CD14-positive monocyte (primary cell): ENCODE measurements around the gene TOM1L2. TPM values are rescaled to one million over a fixed set of nuclear protein-coding genes. Genes with fewer than 3 reads are reported as not detected.

ENCODE experiments used
- DNase-seq, 3 donors: peaks; one replicate each; pipeline ENCODE4 v3.0.0-alpha.2; 2011 to 2022
- H2AFZ ChIP-seq: 2 replicates; pipeline ENCODE4 v1.6.0; 2012; ENCODE audit warnings: mild to moderate bottlenecking, low read depth, low read length, inconsistent platforms; ENCODE audit not compliant: insufficient read depth, poor library complexity, severe bottlenecking
- H3K27ac ChIP-seq, 2 donors: 1 replicate in 1 of 2; 2 replicates in 1 of 2; pipeline ENCODE4 v1.5.1; 2012 to 2013; ENCODE audit warnings: low read length in 2 of 2, control low read depth in 1 of 2, inconsistent platforms in 1 of 2, low read depth in 1 of 2, mild to moderate bottlenecking in 1 of 2
- H3K27me3 ChIP-seq, 2 donors: one replicate each; pipeline versions ENCODE4 v1.6.0 to v1.6.1; 2011 to 2013; ENCODE audit warnings: low read length in 2 of 2; ENCODE audit not compliant: control insufficient read depth in 2 of 2, insufficient read depth in 2 of 2
- H3K36me3 ChIP-seq, 2 donors: replicated peaks in 1 of 2; 1 replicate in 1 of 2; 2 replicates in 1 of 2; pipeline versions ENCODE4 v1.5.1 to v1.6.1; 2012 to 2013; ENCODE audit warnings: low read length in 2 of 2, control low read depth in 1 of 2, inconsistent platforms in 1 of 2, mild to moderate bottlenecking in 1 of 2; ENCODE audit not compliant: insufficient read depth in 2 of 2, control insufficient read depth in 1 of 2
- H3K4me1 ChIP-seq, 2 donors: 1 replicate in 1 of 2; 2 replicates in 1 of 2; pipeline versions ENCODE4 v1.5.1 to v1.6.1; 2012 to 2013; ENCODE audit warnings: low read length in 2 of 2, control low read depth in 1 of 2, inconsistent platforms in 1 of 2, mild to moderate bottlenecking in 1 of 2, moderate library complexity in 1 of 2; ENCODE audit not compliant: insufficient read depth in 2 of 2, control insufficient read depth in 1 of 2
- H3K4me2 ChIP-seq: replicated peaks from 2 replicates; pipeline ENCODE3; 2012; ENCODE audit warnings: low read length, moderate library complexity, mild to moderate bottlenecking; ENCODE audit not compliant: poor library complexity, severe bottlenecking; ENCODE audit errors: extremely low read depth
- H3K4me3 ChIP-seq, 3 experiments: fragments of 200-600 bp in 1 of 3; sonication (generic) in 1 of 3; replicated peaks in 1 of 3; 1 replicate in 2 of 3; 2 replicates in 1 of 3; pipeline ENCODE4 v1.5.1; 2011 to 2013; ENCODE audit warnings: low read length in 3 of 3, mild to moderate bottlenecking in 3 of 3, control low read depth in 2 of 3, low read depth in 2 of 3, inconsistent platforms in 1 of 3, moderate library complexity in 1 of 3
- H3K79me2 ChIP-seq: 2 replicates; pipeline ENCODE4 v1.6.0; 2012; ENCODE audit warnings: mild to moderate bottlenecking, control low read depth, inconsistent platforms, low read length, moderate library complexity; ENCODE audit not compliant: insufficient read depth
- H3K9ac ChIP-seq: 2 replicates; pipeline ENCODE4 v1.6.0; 2017; ENCODE audit warnings: low read length, mild to moderate bottlenecking; ENCODE audit not compliant: insufficient read depth, poor library complexity, severe bottlenecking
- H3K9me3 ChIP-seq, 2 donors: replicated peaks in 1 of 2; 1 replicate in 1 of 2; 2 replicates in 1 of 2; pipeline versions ENCODE4 v1.5.1 to v1.6.1; 2012 to 2013; ENCODE audit warnings: low read length in 2 of 2, control low read depth in 1 of 2; ENCODE audit not compliant: control insufficient read depth in 1 of 2, insufficient read depth in 1 of 2
- H4K20me1 ChIP-seq: 2 replicates; pipeline ENCODE4 v1.6.0; 2012; ENCODE audit warnings: mild to moderate bottlenecking, low read length, control low read depth, moderate library complexity; ENCODE audit not compliant: insufficient read depth
- H3K27ac Mint-ChIP-seq, 7 donors: one replicate each; pipeline ENCODE4 v1.8.0; 2020; ENCODE audit warnings: mild to moderate bottlenecking in 7 of 7, mixed read lengths in 7 of 7, moderate library complexity in 6 of 7, inconsistent platforms in 2 of 7
- H3K27me3 Mint-ChIP-seq, 3 donors: one replicate each; pipeline ENCODE4 v1.8.0; 2021 to 2022; ENCODE audit warnings: low read depth in 3 of 3, mild to moderate bottlenecking in 3 of 3, mixed read lengths in 3 of 3, moderate library complexity in 3 of 3, inconsistent platforms in 1 of 3
- H3K36me3 Mint-ChIP-seq, 2 donors: one replicate each; pipeline ENCODE4 v1.8.0; 2020; ENCODE audit warnings: mixed read lengths in 2 of 2, inconsistent platforms in 1 of 2, mild to moderate bottlenecking in 1 of 2
- H3K4me1 Mint-ChIP-seq: one replicate; pipeline ENCODE4 v1.8.0; 2020; ENCODE audit warnings: mild to moderate bottlenecking, mixed read lengths
- H3K4me3 Mint-ChIP-seq, 2 donors: one replicate each; pipeline ENCODE4 v1.8.0; 2020; ENCODE audit warnings: mild to moderate bottlenecking in 2 of 2, mixed read lengths in 2 of 2, moderate library complexity in 1 of 2
- H3K9me3 Mint-ChIP-seq, 7 donors: one replicate each; pipeline ENCODE4 v1.8.0; 2020 to 2022; ENCODE audit warnings: mixed read lengths in 7 of 7, mild to moderate bottlenecking in 6 of 7, moderate library complexity in 6 of 7, inconsistent platforms in 2 of 7
- WGBS: methylation state at CpG from one replicate; pipeline ENCODE4 v1.1.5; 2013; ENCODE audit warnings: missing lambda C conversion rate; ENCODE audit not compliant: insufficient coverage; 5-methylcytosine and 5-hydroxymethylcytosine counted together
- intact Hi-C, 2 donors: fragments of 100-400 bp; cut with micrococcal nuclease; formaldehyde crosslinking; loops; one replicate each; pipeline versions ENCODE4 v1.15.0 to v1.15.1; 2023
- polyA plus RNA-seq, 3 donors: library from polyadenylated mRNA; depleted of rRNA in 1 of 3; unstranded in 2 of 3; stranded (reverse) in 1 of 3; fragments of 300-500 nt in 2 of 3; fragments of >200 nt in 1 of 3; fragmentation: Illumina TruSeq in 2 of 3; gene quantifications; 1 replicate in 2 of 3; 2 replicates in 1 of 3; pipeline ENCODE4 v1.2.3, GENCODE V29; 2012 to 2021
- TF ChIP-seq, protein P1 (sequence below): fragments of 200-600 bp; IDR thresholded peaks from one replicate; pipeline ENCODE4 v1.8.0; 2022; ENCODE audit warnings: antibody characterized with exemption, mild to moderate bottlenecking

The TOM1L2 gene
- polyA plus RNA-seq, 3 donors = 1.7 to 28.2 (median 2.8) TPM

DNA sequence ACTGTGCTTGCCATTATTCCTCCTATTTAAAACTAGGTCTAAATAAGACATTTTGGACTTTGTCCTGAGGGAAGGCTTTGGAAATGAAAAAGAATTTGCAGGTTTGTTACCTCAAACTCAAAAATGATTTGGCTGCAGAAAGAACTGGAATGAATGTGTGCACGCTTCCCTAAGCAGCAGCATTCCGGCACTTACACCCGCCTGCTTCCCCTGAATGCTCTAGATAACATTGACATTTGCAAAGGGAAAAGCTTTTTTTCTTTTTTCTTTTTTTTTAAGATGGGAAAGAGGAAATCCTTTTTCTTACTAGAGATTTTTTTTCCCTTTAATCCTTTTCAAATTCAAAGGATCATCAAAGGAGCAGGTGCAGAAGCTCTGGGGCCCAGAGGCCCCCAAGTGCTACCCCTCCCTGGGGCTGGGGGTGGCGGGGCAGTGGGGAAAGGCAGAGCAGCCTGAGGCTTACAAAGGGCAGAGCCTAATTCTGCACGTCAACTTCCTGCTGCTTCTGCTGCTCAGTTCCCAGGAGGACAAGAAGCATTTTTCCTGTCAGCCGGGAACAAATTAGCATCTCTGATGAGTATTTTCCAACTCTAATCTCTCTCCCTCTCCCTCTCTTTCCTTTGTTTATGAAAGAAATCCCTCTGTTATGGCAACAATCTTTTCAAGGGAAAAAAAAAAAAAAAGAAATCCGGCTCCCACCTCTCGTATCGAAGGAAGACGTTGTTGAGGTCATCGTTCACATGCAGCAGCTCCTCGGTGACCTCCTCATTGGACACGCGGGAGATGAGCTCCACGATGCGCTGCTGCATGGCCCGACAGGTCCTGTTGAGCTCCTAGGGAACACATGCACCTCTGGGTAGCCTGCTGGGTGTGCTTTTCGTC, 103.3 kb downstream of the TOM1L2 start:
- Mint-ChIP-seq H3K4me3 (no peak overlapping the region), H3K27ac (peak overlapping the region in 2 of 7 donors; percentile 10 to 30), H3K27me3 (no peaks in the 10 kb centered on the region), H3K4me1 (peaks cover 4% of the 10 kb centered on the region), H3K36me3 (peaks cover 58 to 77% of the 10 kb centered on the region in 2 donors), H3K9me3 (no peaks in the 10 kb centered on the region)
- Histone ChIP-seq H4K20me1 (no peaks in the 10 kb centered on the region), H3K4me2 (no peak overlapping the region), H3K27me3 (no peaks in the 10 kb centered on the region), H2AFZ (no peak overlapping the region), H3K4me1 (no peaks in the 10 kb centered on the region), H3K9ac (no peak overlapping the region), H3K27ac (no peak overlapping the region), H3K36me3 (peaks cover 35 to 74% of the 10 kb centered on the region in 2 donors), H3K79me2 (no peaks in the 10 kb centered on the region), H3K4me3 (no peak overlapping the region), H3K9me3 (no peaks in the 10 kb centered on the region)
- TF ChIP-seq, protein P1, sequence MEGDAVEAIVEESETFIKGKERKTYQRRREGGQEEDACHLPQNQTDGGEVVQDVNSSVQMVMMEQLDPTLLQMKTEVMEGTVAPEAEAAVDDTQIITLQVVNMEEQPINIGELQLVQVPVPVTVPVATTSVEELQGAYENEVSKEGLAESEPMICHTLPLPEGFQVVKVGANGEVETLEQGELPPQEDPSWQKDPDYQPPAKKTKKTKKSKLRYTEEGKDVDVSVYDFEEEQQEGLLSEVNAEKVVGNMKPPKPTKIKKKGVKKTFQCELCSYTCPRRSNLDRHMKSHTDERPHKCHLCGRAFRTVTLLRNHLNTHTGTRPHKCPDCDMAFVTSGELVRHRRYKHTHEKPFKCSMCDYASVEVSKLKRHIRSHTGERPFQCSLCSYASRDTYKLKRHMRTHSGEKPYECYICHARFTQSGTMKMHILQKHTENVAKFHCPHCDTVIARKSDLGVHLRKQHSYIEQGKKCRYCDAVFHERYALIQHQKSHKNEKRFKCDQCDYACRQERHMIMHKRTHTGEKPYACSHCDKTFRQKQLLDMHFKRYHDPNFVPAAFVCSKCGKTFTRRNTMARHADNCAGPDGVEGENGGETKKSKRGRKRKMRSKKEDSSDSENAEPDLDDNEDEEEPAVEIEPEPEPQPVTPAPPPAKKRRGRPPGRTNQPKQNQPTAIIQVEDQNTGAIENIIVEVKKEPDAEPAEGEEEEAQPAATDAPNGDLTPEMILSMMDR = no peak
- WGBS = 95% methylated on average over 15 of the region's 18 CpGs
- no peak for DNase-seq
- intact Hi-C loops = no loop called here

DNA sequence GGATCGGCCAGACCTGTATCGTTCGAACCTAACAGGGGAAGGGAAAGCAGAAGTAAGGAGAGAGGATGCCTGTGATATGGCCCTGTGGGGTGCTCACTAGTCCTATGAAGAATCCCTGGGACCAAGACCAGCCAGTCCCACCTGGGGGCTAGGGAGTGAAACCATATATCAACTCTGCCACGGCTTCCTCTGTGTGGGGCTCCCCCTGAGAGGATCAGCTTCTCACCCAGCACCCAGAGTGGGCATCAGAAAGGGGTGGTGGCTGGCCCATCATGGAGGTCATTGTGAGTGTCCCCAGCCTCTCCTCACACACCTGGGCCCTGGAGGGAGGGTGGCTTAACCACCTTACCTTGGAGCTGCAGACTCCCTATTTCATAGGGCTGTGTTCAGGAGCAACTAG, 105.3 kb downstream of the TOM1L2 start:
- Histone ChIP-seq H4K20me1 (no peaks in the 10 kb centered on the region), H3K4me2 (no peak overlapping the region), H3K79me2 (no peaks in the 10 kb centered on the region), H3K36me3 (peaks cover 33 to 68% of the 10 kb centered on the region in 2 donors), H3K9me3 (no peaks in the 10 kb centered on the region), H3K27ac (no peak overlapping the region), H3K9ac (no peak overlapping the region), H3K4me3 (no peak overlapping the region), H3K4me1 (no peaks in the 10 kb centered on the region), H2AFZ (no peak overlapping the region), H3K27me3 (no peaks in the 10 kb centered on the region)
- no peaks in the 10 kb centered on the region for H3K9me3 Mint-ChIP-seq
- intact Hi-C loops = no loop called here
- WGBS = no CpG with 5 or more reads among the region's 4 CpGs
- DNase-seq = no peak
- peaks cover 57 to 77% of the 10 kb centered on the region in 2 donors for H3K36me3 Mint-ChIP-seq
- H3K27me3 Mint-ChIP-seq = peaks cover 0 to 2% (median 0%) of the 10 kb centered on the region in 3 donors
- TF ChIP-seq, protein P1 = no peak
- H3K4me1 Mint-ChIP-seq = no peaks in the 10 kb centered on the region
- no peak overlapping the region for H3K4me3 Mint-ChIP-seq
- H3K27ac Mint-ChIP-seq = peak overlapping the region in 1 of 7 donors; percentile 47
